RWPE2 (cell line): ENCODE measurements around the gene ASTN2.

Experiments
- ATAC-seq: fragments of 200-7000 bp; cut with Tn5 transposase; 3 replicates; pipeline ENCODE4 v1.9.1; 2021; ENCODE audit warnings: low read depth
- DNase-seq: peaks from one replicate; pipeline ENCODE4 v3.0.0-alpha.2; 2020; ENCODE audit warnings: low spot score
- H3K27ac ChIP-seq: fragments of 450-650 bp; 2 replicates; pipeline ENCODE4 v1.5.1; 2017; ENCODE audit warnings: mild to moderate bottlenecking; ENCODE audit not compliant: poor library complexity, severe bottlenecking
- H3K27me3 ChIP-seq: fragments of 250-450 bp; sonication (Bioruptor Pico); 2 replicates; pipeline ENCODE4 v1.5.1; 2021; ENCODE audit warnings: mild to moderate bottlenecking, moderate library complexity; ENCODE audit not compliant: insufficient read depth, poor library complexity, severe bottlenecking
- H3K36me3 ChIP-seq: fragments of 250-450 bp; sonication (Bioruptor Pico); 2 replicates; pipeline ENCODE4 v1.5.1; 2020; ENCODE audit warnings: low read depth, mild to moderate bottlenecking, moderate library complexity
- H3K4me1 ChIP-seq: fragments of 250-450 bp; sonication (Bioruptor Pico); 2 replicates; pipeline ENCODE4 v1.5.1; 2021; ENCODE audit warnings: mild to moderate bottlenecking, moderate library complexity; ENCODE audit not compliant: insufficient read depth, poor library complexity, severe bottlenecking
- H3K4me3 ChIP-seq: fragments of 250-450 bp; sonication (Bioruptor Pico); 2 replicates; pipeline ENCODE4 v1.5.1; 2021; ENCODE audit warnings: mild to moderate bottlenecking, moderate library complexity; ENCODE audit not compliant: severe bottlenecking
- H3K9me3 ChIP-seq: fragments of 250-450 bp; sonication (Bioruptor Pico); 2 replicates; pipeline ENCODE4 v1.5.1; 2021; ENCODE audit warnings: mild to moderate bottlenecking, moderate library complexity; ENCODE audit not compliant: severe bottlenecking
- TF ChIP-seq, protein P1 (sequence below): fragments of 450-650 bp; IDR thresholded peaks from one replicate; pipeline ENCODE4 v1.5.1; 2017; ENCODE audit warnings: mild to moderate bottlenecking, moderate library complexity; ENCODE audit not compliant: poor library complexity, severe bottlenecking

ASTN2 gene

GRCh38 chr9:116697362-116697761 is 717.5 kb downstream of the ASTN2 start:
- TF ChIP-seq, protein P1, sequence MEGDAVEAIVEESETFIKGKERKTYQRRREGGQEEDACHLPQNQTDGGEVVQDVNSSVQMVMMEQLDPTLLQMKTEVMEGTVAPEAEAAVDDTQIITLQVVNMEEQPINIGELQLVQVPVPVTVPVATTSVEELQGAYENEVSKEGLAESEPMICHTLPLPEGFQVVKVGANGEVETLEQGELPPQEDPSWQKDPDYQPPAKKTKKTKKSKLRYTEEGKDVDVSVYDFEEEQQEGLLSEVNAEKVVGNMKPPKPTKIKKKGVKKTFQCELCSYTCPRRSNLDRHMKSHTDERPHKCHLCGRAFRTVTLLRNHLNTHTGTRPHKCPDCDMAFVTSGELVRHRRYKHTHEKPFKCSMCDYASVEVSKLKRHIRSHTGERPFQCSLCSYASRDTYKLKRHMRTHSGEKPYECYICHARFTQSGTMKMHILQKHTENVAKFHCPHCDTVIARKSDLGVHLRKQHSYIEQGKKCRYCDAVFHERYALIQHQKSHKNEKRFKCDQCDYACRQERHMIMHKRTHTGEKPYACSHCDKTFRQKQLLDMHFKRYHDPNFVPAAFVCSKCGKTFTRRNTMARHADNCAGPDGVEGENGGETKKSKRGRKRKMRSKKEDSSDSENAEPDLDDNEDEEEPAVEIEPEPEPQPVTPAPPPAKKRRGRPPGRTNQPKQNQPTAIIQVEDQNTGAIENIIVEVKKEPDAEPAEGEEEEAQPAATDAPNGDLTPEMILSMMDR: no peak
- H3K9me3 ChIP-seq: no peaks in the 10 kb centered on the region
- H3K27ac ChIP-seq: peak overlapping the region; percentile 50
- H3K4me1 ChIP-seq: peaks cover 32% of the 10 kb centered on the region
- H3K4me3 ChIP-seq: no peak overlapping the region
- H3K27me3 ChIP-seq: no peaks in the 10 kb centered on the region
- peak; percentile 18; the same call in 1 of the 3 replicates for ATAC-seq
- H3K36me3 ChIP-seq: peaks cover 42% of the 10 kb centered on the region
- no peak for DNase-seq

GRCh38 chr9:116695438-116695837 is 719.4 kb downstream of the ASTN2 start:
- peaks cover 18% of the 10 kb centered on the region for H3K4me1 ChIP-seq
- DNase-seq: no peak
- H3K4me3 ChIP-seq: no peak overlapping the region
- no peaks in the 10 kb centered on the region for H3K9me3 ChIP-seq
- TF ChIP-seq, protein P1: no peak
- H3K27ac ChIP-seq: no peak overlapping the region
- H3K27me3 ChIP-seq: no peaks in the 10 kb centered on the region
- peaks cover 48% of the 10 kb centered on the region for H3K36me3 ChIP-seq
- ATAC-seq: no peak

GRCh38 chr9:116694785-116695291 is 720.0 kb downstream of the ASTN2 start:
- no peak overlapping the region for H3K4me3 ChIP-seq
- TF ChIP-seq, protein P1: no peak
- no peaks in the 10 kb centered on the region for H3K27me3 ChIP-seq
- H3K4me1 ChIP-seq: peaks cover 18% of the 10 kb centered on the region
- no peak overlapping the region for H3K27ac ChIP-seq
- H3K36me3 ChIP-seq: peaks cover 42% of the 10 kb centered on the region
- H3K9me3 ChIP-seq: no peaks in the 10 kb centered on the region
- ATAC-seq: no peak
- no peak for DNase-seq

GRCh38 chr9:116693233-116693731 is 721.6 kb downstream of the ASTN2 start:
- TF ChIP-seq, protein P1: no peak
- Histone ChIP-seq H3K36me3 (peaks cover 32% of the 10 kb centered on the region), H3K4me1 (peaks cover 25% of the 10 kb centered on the region), H3K27me3 (no peaks in the 10 kb centered on the region), H3K27ac (peak overlapping the region; percentile 6), H3K9me3 (no peaks in the 10 kb centered on the region), H3K4me3 (no peak overlapping the region)
- ATAC-seq (peak; percentile 77), DNase-seq (no peak)

- TF ChIP-seq, protein P1: no peak
- Histone ChIP-seq H3K27ac (peak overlapping the region; percentile 6), H3K4me3 (no peak overlapping the region), H3K27me3 (no peaks in the 10 kb centered on the region), H3K36me3 (peaks cover 26% of the 10 kb centered on the region), H3K4me1 (peaks cover 28% of the 10 kb centered on the region), H3K9me3 (no peaks in the 10 kb centered on the region)
- ATAC-seq (no peak), DNase-seq (no peak)
These were observed 722.2 kb downstream of the ASTN2 start for GRCh38 chr9:116692616-116693015.
